GM10266 (cell line): Measurements from ENCODE around the gene MGA.

Experiments
- DNase-seq: peaks from one replicate; pipeline ENCODE4 v3.0.0; 2012; ENCODE audit errors: extremely low spot score
- TF ChIP-seq, protein P1 (sequence below): IDR thresholded peaks from 2 replicates; pipeline ENCODE4 v1.5.1; 2012; ENCODE audit warnings: mild to moderate bottlenecking, low read depth; ENCODE audit not compliant: control insufficient read depth, insufficient read depth; ENCODE audit errors: missing control alignments

Gene MGA

GRCh38 chr15:41690636-41691035 lies 30.4 kb downstream of the MGA start:
- no peak for DNase-seq
- TF ChIP-seq, protein P1, sequence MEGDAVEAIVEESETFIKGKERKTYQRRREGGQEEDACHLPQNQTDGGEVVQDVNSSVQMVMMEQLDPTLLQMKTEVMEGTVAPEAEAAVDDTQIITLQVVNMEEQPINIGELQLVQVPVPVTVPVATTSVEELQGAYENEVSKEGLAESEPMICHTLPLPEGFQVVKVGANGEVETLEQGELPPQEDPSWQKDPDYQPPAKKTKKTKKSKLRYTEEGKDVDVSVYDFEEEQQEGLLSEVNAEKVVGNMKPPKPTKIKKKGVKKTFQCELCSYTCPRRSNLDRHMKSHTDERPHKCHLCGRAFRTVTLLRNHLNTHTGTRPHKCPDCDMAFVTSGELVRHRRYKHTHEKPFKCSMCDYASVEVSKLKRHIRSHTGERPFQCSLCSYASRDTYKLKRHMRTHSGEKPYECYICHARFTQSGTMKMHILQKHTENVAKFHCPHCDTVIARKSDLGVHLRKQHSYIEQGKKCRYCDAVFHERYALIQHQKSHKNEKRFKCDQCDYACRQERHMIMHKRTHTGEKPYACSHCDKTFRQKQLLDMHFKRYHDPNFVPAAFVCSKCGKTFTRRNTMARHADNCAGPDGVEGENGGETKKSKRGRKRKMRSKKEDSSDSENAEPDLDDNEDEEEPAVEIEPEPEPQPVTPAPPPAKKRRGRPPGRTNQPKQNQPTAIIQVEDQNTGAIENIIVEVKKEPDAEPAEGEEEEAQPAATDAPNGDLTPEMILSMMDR: no peak

GRCh38 chr15:41691471-41691870 lies 31.3 kb downstream of the MGA start:
- TF ChIP-seq, protein P1: no peak

DNA sequence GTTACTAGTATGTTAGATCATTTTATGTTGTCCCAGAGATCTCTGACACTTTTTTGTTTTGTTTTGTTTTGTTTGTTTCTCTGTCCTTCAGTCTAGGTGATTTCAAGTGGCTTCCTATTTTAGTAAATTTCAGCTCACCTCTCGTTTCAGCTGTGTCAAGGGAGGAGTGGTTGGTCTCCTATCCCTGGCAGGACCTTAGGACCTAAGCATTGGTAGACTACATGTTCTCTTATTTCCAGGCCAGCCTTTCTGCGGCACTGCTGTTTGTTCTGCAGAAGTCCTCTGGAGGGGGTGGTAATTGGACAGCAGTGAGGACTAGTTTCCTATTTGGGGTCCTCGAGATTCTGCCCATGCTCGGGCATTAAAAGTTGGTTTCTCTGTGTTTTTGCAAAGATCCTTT lies 31.8 kb downstream of the MGA start:
- no peak for DNase-seq
- TF ChIP-seq, protein P1: no peak

More at GRCh38 chr15:41691471-41691870, 31.3 kb downstream of the MGA start:
- no peak for DNase-seq

DNA sequence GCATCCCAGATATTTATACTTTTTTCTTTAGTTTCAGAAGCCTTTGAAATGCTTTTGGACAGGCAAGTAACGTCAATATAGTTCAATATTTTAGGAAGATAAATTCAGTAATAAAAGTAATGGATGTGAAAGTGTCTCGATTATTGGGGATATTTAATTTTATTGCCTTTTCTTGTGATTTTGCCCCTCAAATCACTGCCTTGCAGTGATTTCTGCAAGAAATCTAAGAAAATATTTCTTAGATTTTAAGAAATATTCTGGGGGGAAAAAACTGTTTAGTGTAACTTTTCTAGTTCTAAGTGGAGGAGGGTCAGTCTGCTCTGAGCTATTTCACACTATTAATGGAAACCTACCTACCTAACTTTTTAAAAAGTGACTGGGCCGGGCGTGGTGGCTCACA lies 33.6 kb downstream of the MGA start:
- TF ChIP-seq, protein P1: no peak
- no peak for DNase-seq

DNA sequence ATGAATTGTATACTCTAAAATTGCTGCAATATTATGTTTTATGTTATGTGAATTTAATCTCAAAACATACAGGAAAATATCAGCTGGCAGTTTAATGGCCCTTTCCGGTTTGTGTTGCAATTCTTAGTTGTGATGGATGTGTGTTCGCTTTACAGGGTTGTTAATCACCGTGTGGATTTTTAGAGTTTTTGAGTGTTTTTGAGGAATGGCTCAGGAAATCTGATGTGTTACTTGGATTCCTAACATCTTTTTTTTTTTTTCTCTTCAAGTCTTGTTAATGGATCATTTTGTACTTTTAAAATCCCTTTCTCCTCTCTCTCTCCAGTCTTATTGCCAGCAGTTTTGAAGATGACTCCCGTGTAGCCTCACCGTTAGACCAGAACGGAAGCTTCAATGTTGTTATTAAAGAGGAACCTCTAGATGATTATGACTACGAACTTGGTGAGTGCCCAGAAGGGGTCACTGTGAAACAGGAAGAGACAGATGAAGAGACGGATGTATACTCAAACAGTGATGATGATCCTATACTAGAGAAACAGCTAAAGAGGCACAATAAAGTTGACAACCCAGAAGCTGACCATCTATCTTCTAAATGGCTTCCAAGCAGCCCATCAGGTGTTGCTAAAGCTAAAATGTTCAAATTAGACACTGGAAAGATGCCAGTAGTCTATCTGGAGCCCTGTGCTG lies 35.7 kb downstream of the MGA start:
- TF ChIP-seq, protein P1: peak; percentile 44

GRCh38 chr15:41698779-41699178 lies 38.6 kb downstream of the MGA start:
- DNase-seq: no peak
- TF ChIP-seq, protein P1: no peak

More for the DNA sequence above, 35.7 kb downstream of the MGA start:
- peak; percentile 71 for DNase-seq

GRCh38 chr15:41703120-41703519 lies 42.9 kb downstream of the MGA start:
- TF ChIP-seq, protein P1: no peak
- DNase-seq: no peak
